Left ventricle myocardium inferior (tissue), 1 donor: ENCODE data around the gene FRMD4A. TPM values are rescaled to one million over a fixed set of nuclear protein-coding genes. Genes with fewer than 3 reads are reported as not detected.

Experiments used
- DNase-seq: peaks from one replicate; pipeline ENCODE4 v3.0.0-alpha.2; 2020
- H3K27ac ChIP-seq: fragments of 200-600 bp; replicated peaks from 2 replicates; pipeline ENCODE4 v1.8.0; 2021
- H3K27me3 ChIP-seq: fragments of 200-600 bp; 2 replicates; pipeline ENCODE4 v1.8.0; 2021; ENCODE audit warnings: low read depth
- H3K36me3 ChIP-seq: fragments of 200-600 bp; 2 replicates; pipeline ENCODE4 v1.8.0; 2021
- H3K4me1 ChIP-seq: fragments of 200-600 bp; 2 replicates; pipeline ENCODE4 v1.8.0; 2021
- H3K4me3 ChIP-seq: fragments of 200-600 bp; 2 replicates; pipeline ENCODE4 v1.8.0; 2021; ENCODE audit warnings: mild to moderate bottlenecking, moderate library complexity
- H3K9me3 ChIP-seq: fragments of 200-600 bp; replicated peaks from 2 replicates; pipeline ENCODE4 v1.8.0; 2021
- intact Hi-C: fragments of 100-400 bp; cut with micrococcal nuclease; formaldehyde crosslinking; loops from one replicate; pipeline ENCODE4 v1.11.0; 2022
- total RNA-seq: library from RNA; stranded (reverse); fragmentation: NEBNext Ultra II Directional; extraction: Animal tissue kit (Norgen Biotek cat#: 25700); gene quantifications from one replicate; pipeline ENCODE4 v1.2.1, GENCODE V29; 2021
- TF ChIP-seq, protein P1 (sequence below): fragments of 200-600 bp; IDR thresholded peaks from 2 replicates; pipeline ENCODE4 v1.8.0; 2021; ENCODE audit warnings: antibody characterized with exemption, mild to moderate bottlenecking, borderline replicate concordance
- donor health status: DM: no; HTN: yes; CAD: no; lungs with severe emphysema.

The FRMD4A gene
- total RNA-seq, 1 donor from 2014 or later, result 26.1 TPM

DNA sequence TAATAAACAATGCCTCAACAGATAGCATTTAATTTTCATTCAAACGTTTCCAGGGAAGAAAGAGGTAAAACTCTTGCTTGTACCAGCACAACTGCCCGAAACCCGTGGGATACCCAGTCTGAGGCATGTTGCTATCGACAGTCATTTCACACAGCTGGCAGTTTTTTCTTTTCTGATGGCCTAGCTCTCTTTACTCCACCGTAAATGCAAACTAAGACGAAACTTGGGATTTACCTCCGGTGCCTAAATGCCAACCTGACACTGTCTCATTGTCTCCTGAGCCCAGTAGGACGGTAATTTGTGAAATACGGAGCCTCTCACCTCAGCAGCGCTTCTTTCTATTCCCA is 600.4 kb downstream of the FRMD4A start:
- H3K27ac ChIP-seq, result no peak overlapping the region
- intact Hi-C loops, result no loop called here
- no peak for DNase-seq
- no peaks in the 10 kb centered on the region for H3K27me3 ChIP-seq
- no peaks in the 10 kb centered on the region for H3K9me3 ChIP-seq
- TF ChIP-seq, protein P1, sequence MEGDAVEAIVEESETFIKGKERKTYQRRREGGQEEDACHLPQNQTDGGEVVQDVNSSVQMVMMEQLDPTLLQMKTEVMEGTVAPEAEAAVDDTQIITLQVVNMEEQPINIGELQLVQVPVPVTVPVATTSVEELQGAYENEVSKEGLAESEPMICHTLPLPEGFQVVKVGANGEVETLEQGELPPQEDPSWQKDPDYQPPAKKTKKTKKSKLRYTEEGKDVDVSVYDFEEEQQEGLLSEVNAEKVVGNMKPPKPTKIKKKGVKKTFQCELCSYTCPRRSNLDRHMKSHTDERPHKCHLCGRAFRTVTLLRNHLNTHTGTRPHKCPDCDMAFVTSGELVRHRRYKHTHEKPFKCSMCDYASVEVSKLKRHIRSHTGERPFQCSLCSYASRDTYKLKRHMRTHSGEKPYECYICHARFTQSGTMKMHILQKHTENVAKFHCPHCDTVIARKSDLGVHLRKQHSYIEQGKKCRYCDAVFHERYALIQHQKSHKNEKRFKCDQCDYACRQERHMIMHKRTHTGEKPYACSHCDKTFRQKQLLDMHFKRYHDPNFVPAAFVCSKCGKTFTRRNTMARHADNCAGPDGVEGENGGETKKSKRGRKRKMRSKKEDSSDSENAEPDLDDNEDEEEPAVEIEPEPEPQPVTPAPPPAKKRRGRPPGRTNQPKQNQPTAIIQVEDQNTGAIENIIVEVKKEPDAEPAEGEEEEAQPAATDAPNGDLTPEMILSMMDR, result no peak
- H3K36me3 ChIP-seq, result peaks cover 59% of the 10 kb centered on the region
- peaks cover 3% of the 10 kb centered on the region for H3K4me1 ChIP-seq
- no peak overlapping the region for H3K4me3 ChIP-seq

DNA sequence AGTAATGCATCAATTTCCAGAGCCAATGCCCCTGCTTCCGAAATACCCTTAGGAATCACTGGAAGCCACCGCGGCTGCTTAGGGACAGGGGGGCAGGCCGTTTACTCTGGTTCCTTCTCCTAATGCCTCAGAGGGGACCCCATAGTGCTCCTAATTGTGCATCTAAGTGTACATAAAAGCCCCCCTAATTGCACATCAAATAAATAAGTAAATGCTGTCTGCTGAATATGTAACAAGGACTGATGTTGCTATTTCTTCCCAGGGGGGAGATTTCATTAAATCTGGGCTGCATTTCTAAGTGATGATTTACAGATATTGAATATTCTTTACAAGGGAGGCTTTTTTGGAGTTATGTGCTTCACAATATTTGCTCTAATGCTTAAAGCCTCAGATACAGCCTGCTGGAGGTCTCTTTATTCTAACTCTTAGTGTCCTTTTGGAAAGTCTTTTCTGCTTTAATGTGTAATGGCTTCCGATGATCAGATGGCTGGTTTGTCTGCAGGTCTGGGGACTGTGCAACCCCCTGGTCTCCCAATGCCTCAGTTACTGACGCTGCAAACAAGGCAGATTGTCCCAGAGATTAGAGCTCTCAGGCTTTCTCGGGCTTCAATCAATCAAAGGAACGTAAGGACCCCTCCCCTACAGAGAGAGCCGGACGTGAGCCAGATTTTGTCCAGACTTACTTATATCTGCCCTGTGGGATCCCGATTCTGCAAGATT is 601.0 kb downstream of the FRMD4A start:
- no peak overlapping the region for H3K27ac ChIP-seq
- intact Hi-C loops, result no loop called here
- peaks cover 59% of the 10 kb centered on the region for H3K36me3 ChIP-seq
- peaks cover 9% of the 10 kb centered on the region for H3K4me1 ChIP-seq
- no peak overlapping the region for H3K4me3 ChIP-seq
- no peak for DNase-seq
- H3K9me3 ChIP-seq, result no peaks in the 10 kb centered on the region
- TF ChIP-seq, protein P1, result no peak
- H3K27me3 ChIP-seq, result no peaks in the 10 kb centered on the region

DNA sequence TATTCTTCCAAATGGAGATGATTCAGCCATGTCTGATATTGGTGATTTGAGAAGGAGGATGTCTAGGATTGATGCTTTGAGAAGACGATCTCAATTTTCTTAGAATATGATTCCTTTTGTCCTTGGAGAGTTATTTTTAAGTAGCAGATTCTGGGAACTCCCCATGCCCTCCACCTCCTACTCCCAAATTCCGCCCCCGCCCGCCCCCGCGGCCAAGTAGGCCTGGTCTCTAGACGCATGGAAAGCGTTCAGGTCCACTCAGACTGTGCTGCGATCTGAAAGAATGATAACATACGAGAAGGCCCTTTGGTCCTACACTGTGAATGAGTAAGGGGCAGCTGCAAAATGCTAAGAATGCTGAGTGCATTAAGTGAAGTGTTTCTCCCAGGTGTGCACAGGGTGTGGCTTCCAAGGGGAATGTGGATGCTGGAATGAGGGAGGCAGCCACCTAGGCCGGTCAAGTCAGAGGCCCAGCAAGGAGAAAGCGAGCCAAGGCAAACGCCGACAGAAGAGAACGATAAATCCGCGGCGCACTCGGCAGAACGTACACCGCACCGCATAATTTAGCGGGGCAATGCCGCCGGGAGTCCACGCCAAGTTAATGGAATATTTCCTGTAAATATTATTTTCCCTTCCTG is 601.7 kb downstream of the FRMD4A start:
- Histone ChIP-seq H3K4me1 (peaks cover 16% of the 10 kb centered on the region), H3K36me3 (peaks cover 54% of the 10 kb centered on the region), H3K27ac (no peak overlapping the region), H3K27me3 (no peaks in the 10 kb centered on the region), H3K4me3 (no peak overlapping the region), H3K9me3 (no peaks in the 10 kb centered on the region)
- DNase-seq, result no peak
- intact Hi-C loops, result no loop called here
- TF ChIP-seq, protein P1, result no peak

DNA sequence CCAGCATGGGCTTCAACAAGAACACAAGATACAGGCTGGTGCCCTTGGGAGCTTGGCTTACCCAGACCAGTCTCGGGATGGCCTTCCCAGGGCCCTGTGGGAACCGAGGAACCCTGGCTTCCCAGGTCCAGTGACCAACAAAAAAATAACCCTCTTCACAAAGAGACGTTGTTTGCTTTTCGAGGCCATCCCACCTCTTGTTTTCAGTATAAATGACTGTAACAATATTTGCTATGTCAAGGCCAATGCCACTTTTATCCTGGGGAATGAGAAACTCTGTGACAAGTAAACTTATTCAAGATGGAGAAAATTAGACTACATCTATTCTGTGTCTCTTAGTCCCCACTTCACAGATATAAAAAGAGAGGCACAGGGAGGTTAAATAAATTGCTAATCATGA is 605.1 kb downstream of the FRMD4A start:
- H3K27me3 ChIP-seq, result no peaks in the 10 kb centered on the region
- no peak for DNase-seq
- intact Hi-C loops, result no loop called here
- TF ChIP-seq, protein P1, result no peak
- H3K4me3 ChIP-seq, result no peak overlapping the region
- peaks cover 34% of the 10 kb centered on the region for H3K36me3 ChIP-seq
- H3K27ac ChIP-seq, result no peak overlapping the region
- H3K4me1 ChIP-seq, result peaks cover 22% of the 10 kb centered on the region
- no peaks in the 10 kb centered on the region for H3K9me3 ChIP-seq

DNA sequence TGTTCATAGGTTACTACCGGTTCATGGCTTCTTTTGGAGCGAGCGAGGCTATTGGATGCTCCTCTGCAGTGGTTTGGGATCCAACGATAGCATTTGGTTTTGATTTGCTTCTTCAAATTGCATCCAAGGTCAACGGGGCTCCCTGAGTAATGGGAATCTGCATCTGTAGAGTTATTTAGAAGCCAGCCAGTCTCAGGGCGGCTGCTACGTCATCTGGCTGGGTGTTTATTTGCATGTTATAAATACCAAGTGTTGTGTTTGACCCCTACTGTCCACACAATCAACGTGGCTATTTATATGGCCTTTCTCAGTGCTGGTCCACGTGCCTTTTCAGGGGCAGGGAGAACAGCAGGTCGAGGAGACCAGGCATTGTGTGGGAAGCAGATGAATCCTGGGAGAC is 606.2 kb downstream of the FRMD4A start:
- Histone ChIP-seq H3K36me3 (peaks cover 24% of the 10 kb centered on the region), H3K27ac (peak overlapping the region; percentile 55), H3K4me1 (peaks cover 29% of the 10 kb centered on the region), H3K9me3 (no peaks in the 10 kb centered on the region), H3K4me3 (no peak overlapping the region), H3K27me3 (no peaks in the 10 kb centered on the region)
- DNase-seq, result peak; percentile 58
- TF ChIP-seq, protein P1, result no peak
- intact Hi-C loops, result no loop called here
